Measurements from ENCODE around the gene LRIG1. TPM values are rescaled to one million over a fixed set of nuclear protein-coding genes. Genes with fewer than 3 reads are reported as not detected.

The LRIG1 gene
- total and polyA plus RNA-seq, 2 of the 8 experiments (the other 6 are each of a cell fraction or from before 2014, with no cell fraction given), result 78.1 to 88.7 TPM

DNA sequence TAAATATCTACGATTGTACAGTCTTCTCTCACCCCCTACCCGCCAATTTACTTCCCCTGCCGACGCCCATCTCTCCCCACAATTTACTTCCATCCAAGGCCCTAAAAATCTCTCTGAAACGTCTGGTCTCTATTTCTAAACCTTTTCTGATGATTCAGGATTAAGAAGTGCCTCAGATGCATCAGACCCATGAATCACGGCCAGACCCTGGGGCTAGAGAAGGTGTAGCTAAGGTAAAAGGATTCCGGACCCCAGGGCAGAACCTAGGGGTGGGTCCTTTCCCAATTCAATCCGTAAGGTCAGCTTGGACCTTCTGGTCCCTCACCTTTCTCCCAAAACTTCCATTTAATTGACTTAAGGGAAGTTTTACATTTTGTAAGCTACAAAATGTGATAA lies 46.4 kb downstream of the LRIG1 start:
- FAIRE-seq, result no peak
- Histone ChIP-seq H2BK12ac (ENCODE audit: low read depth, low read length) (no peak overlapping the region), H3K56ac (replicated peaks; ENCODE audit: insufficient read length, low read depth, low read length) (no peak overlapping the region), H3K79me2 (ENCODE audit: control insufficient read depth in 1 of 2, insufficient read depth in 2 of 2, low read length in 2 of 2) (peaks cover 0 to 98% of the 10 kb centered on the region in 2 experiments; a peak in 3 of 4 replicates), H3K4me2 (ENCODE audit: insufficient read depth in 1 of 2, low read depth in 2 of 2, low read length in 2 of 2) (no peak overlapping the region), H3K18ac (ENCODE audit: extremely low read depth, low read length) (no peak overlapping the region), H4K91ac (replicated peaks; ENCODE audit: insufficient read length, low read length) (no peak overlapping the region), H2AK5ac (ENCODE audit: low read depth, low read length) (no peak overlapping the region), H3K9ac (replicated peaks in 1 of 4; ENCODE audit: extremely low read depth in 1 of 4, low read depth in 3 of 4, low read length in 3 of 4) (no peak overlapping the region), H3K23ac (ENCODE audit: insufficient read length) (no peak overlapping the region), H3K27ac (ENCODE audit: low read depth, low read length) (no peak overlapping the region), H3K9me3 (ENCODE audit: insufficient read depth in 2 of 2, low read depth in 1 of 2, low read length in 1 of 2) (no peaks in the 10 kb centered on the region), H4K8ac (ENCODE audit: extremely low read depth, insufficient read depth, low read length) (no peak overlapping the region), H2BK20ac (ENCODE audit: low read length) (no peak overlapping the region), H3K4ac (replicated peaks; ENCODE audit: insufficient read length, low read depth, low read length) (no peak overlapping the region), H2BK5ac (ENCODE audit: low read depth, low read length) (no peak overlapping the region), H3K27me3 (replicated peaks in 1 of 4; ENCODE audit: control insufficient read depth in 3 of 4, extremely low read depth in 1 of 4, insufficient read depth in 3 of 4, low read length in 3 of 4) (no peaks in the 10 kb centered on the region), H2AFZ (ENCODE audit: low read length) (no peak overlapping the region), H3K14ac (ENCODE audit: insufficient read length) (no peak overlapping the region), H3K4me3 (ENCODE audit: extremely low read depth in 1 of 4, insufficient read depth in 2 of 4, low read depth in 3 of 4, low read length in 4 of 4) (no peak overlapping the region), H4K5ac (ENCODE audit: insufficient read length, low read depth, low read length) (no peak overlapping the region), H4K20me1 (replicated peaks in 1 of 2; ENCODE audit: control insufficient read depth in 1 of 2, insufficient read depth in 2 of 2, low read length in 2 of 2) (peaks cover 21 to 24% of the 10 kb centered on the region in 2 experiments), H2BK120ac (replicated peaks; ENCODE audit: low read depth, low read length) (no peak overlapping the region), H3K79me1 (ENCODE audit: low read depth, low read length) (peaks cover 17% of the 10 kb centered on the region), H3K36me3 (ENCODE audit: control insufficient read depth in 2 of 4, insufficient read depth in 4 of 4, low read length in 3 of 4) (peaks cover 11 to 81% (median 49%) of the 10 kb centered on the region in 4 experiments), H3K4me1 (replicated peaks in 1 of 4; ENCODE audit: control insufficient read depth in 3 of 4, insufficient read depth in 4 of 4, low read length in 3 of 4) (peaks cover 0 to 13% (median 10%) of the 10 kb centered on the region in 4 experiments; a peak in 6 of 7 replicates), H3K23me2 (ENCODE audit: low read depth, low read length) (no peaks in the 10 kb centered on the region), H2BK15ac (ENCODE audit: low read length) (no peak overlapping the region)
- DNase-seq (ENCODE audit: low read depth in 1 of 2, low spot score in 2 of 2), result no peak
- CTCF ChIA-PET (ENCODE audit: partially characterized antibody), result interaction anchor here (1.2 to 7.2 kb wide), 5 partner anchors 11 to 45 kb away, joined by 3 to 32 read pairs (median 3); no protein-coding TSS in a partner anchor
- POLR2A ChIA-PET (ENCODE audit: partially characterized antibody), result interaction anchor here (1.1 to 2.8 kb wide), 5 partner anchors 9 to 368 kb away, joined by 3 to 11 read pairs (median 5); no protein-coding TSS in a partner anchor
- TF ChIP-seq SIRT6 (IDR thresholded peaks at IDR 0.05; ENCODE audit: low read length) (no peak), SP4 (IDR thresholded peaks at IDR 0.05; ENCODE audit: low read length) (no peak)
- WGBS, 2 experiments (ENCODE audit: extremely low coverage in 1 of 2, insufficient coverage in 1 of 2, insufficient read length in 1 of 2, insufficient replicate concordance in 2 of 2, low coverage in 1 of 2, low lambda C conversion rate in 2 of 2, missing lambda C conversion rate in 1 of 2), result 84 to 100% methylated on average over 3 to 8 of the region's 8 CpGs
